ENCODE results near the gene ZNF75A. TPM values are rescaled to one million over a fixed set of nuclear protein-coding genes. Genes with fewer than 3 reads are reported as not detected.

Gene ZNF75A
- total RNA-seq, 1 donor from 2014 or later: 18.9 TPM

- no peak for DNase-seq (ENCODE audit: extremely low read depth, low read depth, low spot score)
Observed at GRCh38 chr16:3285131-3285530, 20.2 kb upstream of the ZNF75A start.

GRCh38 chr16:3289998-3290673 is 15.2 kb upstream of the ZNF75A start:
- DNase-seq (ENCODE audit: extremely low read depth, low read depth, low spot score): no peak

- no peak for DNase-seq (ENCODE audit: extremely low read depth, low read depth, low spot score)
Observed at GRCh38 chr16:3292604-3293003, 12.7 kb upstream of the ZNF75A start.

GRCh38 chr16:3295209-3295608 is 10.1 kb upstream of the ZNF75A start:
- DNase-seq (ENCODE audit: extremely low read depth, low read depth, low spot score): no peak

DNA sequence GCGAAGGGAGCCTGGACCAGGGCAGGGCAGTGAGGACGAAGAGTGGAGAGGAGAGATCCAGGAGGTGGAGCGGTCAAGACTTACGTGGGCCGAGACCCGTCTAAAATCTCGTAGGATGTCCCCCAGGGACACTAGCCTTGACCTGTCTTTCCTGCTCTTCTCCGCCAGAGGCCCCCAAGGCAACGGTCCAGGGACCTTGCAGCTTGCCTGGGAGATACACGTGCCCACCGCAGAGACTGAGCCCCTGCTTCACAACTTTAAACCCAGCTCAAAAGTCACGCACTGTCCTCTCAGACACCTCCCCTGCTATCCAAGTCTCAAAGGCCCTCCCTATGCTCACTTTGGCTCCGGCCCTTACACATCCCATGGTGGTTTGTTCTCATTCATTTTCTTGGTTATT is 9.5 kb upstream of the ZNF75A start:
- no peak for DNase-seq (ENCODE audit: extremely low read depth, low read depth, low spot score)

DNA sequence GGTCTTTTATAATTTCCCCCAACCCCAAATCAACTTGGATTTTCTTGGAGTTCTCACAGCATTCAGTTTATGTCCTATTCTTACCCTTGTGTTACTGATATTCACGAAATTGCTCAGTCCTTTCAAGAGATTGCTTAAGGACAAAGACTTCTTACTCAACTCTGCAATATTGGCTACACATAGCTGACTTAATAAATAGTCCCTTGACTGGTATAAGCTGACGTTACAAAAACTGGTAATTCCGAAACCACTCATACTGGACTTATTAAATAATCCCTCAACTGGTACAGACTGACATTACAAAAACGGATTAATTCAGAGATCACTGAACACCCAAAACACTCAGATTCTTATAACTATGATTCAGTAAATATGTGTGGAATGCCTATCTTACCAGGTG is 927 bp upstream of the ZNF75A start:
- no peak for DNase-seq (ENCODE audit: extremely low read depth, low read depth, low spot score)

DNA sequence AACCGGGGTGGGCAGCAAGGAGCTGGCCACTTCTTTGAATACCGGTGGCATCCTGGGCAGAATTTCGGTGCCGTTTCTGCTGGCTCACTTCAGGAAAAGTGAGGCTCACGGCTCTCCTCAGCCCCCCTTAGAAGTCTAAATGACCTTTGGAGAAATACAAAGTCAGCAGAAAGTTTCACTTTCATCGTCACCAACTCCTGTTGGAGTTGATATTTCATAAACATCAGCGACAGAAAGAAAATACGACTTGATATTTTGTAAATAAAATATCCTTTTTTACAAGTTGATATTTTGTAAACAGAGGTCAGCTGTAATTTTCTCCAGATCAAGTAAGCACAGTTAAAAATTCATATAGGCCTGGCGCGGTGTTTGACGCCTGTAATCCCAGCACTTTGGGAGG is 781 bp downstream of the ZNF75A start:
- DNase-seq (ENCODE audit: extremely low read depth, low read depth, low spot score): no peak

- no peak for DNase-seq (ENCODE audit: extremely low read depth, low read depth, low spot score)
Observed at GRCh38 chr16:3311496-3311895, 6.2 kb downstream of the ZNF75A start.

GRCh38 chr16:3317315-3317999 is 12.2 kb downstream of the ZNF75A start:
- no peak for DNase-seq (ENCODE audit: extremely low read depth, low read depth, low spot score)

DNA sequence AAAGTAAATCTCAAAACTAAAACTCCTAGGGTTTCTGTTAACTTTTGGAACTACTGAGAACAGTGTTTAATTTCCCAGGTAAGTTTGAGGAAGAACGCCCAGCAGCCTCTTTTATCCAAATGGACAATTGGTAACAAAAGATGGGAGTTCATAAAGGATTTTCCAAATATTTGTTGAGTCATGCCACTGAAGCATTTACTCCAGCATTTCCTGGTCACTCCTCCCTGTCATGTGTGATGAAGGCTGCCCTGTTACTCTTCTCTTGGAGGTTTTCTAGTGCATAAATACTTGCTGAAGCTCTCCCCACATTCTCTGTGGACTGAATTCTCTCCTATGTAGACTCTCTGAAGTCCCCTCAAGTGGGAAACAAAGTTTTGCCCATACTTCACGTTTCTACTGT is 16.5 kb downstream of the ZNF75A start:
- DNase-seq (ENCODE audit: extremely low read depth, low read depth, low spot score): no peak

DNA sequence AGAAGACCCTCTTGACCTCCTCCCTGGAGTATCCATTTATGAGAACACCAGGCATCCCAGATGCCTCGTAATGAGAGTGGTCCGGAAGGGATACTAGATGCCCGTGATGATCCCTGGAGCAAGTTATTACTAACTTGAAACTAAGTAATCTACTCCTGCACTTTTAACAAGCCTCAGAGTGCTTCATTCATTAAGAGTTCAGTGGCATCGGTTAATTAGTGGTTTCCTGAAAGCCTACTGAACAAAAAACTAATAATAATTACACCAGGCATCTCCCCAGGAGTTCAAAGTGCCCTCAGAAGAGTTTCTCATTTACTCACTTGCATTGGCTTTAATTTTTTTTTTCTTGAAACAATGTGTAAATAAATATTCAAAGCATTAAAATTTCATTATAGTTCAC is 22.2 kb downstream of the ZNF75A start:
- no peak for DNase-seq (ENCODE audit: extremely low read depth, low read depth, low spot score)

DNA sequence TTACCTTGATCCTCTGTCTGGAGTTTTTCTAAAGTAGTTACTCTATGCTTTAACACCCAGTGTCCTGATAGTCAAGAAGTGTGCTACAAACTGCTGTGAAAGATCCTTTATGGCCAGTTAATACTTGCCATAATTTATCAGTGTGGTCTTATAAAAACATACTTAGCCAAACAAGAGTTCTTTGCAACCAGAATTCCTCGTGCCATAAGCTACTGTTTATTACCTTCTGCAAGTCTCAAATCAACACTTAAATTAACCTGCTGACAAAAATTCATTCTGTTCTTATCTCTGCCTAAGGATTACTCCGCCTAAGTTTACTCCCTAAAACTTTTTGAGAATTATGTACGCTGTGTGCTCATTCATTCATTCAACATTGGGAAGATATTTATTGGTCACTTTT is 22.8 kb downstream of the ZNF75A start:
- no peak for DNase-seq (ENCODE audit: extremely low read depth, low read depth, low spot score)

GRCh38 chr16:3328643-3329042 is 23.3 kb downstream of the ZNF75A start:
- no peak for DNase-seq (ENCODE audit: extremely low read depth, low read depth, low spot score)

GRCh38 chr16:3346041-3346440 is 40.7 kb downstream of the ZNF75A start:
- no peak for DNase-seq (ENCODE audit: extremely low read depth, low read depth, low spot score)

GRCh38 chr16:3347586-3347985 is 42.3 kb downstream of the ZNF75A start:
- DNase-seq (ENCODE audit: extremely low read depth, low read depth, low spot score): no peak

DNA sequence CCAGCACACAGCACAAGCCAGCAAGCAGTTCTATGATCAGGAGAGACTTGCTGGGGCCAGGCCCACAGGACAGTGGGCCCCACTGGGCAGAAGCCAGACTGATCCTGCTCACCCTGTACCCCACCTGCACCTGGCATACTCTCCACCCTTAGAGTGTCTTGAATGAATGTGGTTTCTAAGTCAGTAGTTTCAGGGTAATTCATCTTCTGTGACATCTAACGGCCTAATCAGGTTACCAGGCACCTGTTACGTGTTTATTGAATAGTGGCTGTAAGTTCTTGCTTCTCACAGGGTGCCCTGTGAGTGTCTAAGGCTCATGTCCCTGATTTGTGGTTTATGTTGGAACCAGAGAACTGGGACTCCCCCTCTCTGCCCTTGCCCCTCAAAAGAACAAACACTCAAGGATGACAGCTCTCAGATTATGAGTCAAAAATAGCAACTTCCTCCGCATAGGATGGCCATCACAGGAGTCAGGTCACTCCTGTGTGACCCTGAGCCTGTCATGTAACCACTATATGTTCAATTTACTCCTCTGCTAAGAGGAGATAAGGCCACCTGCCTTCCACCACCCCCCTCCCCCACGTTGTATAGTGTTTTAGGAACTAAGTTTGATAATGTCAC is 43.4 kb downstream of the ZNF75A start:
- no peak for DNase-seq (ENCODE audit: extremely low read depth, low read depth, low spot score)

GRCh38 chr16:3349175-3349574 is 43.9 kb downstream of the ZNF75A start:
- DNase-seq (ENCODE audit: extremely low read depth, low read depth, low spot score): no peak

- no peak for DNase-seq (ENCODE audit: extremely low read depth, low read depth, low spot score)
Observed at GRCh38 chr16:3355589-3355988, 50.3 kb downstream of the ZNF75A start, which contains the start of gene OR2C1. Gene OR2C1 (plus strand): TSS chr16:3355889. CDS start chr16:3355941, 52 bp downstream.

GRCh38 chr16:3356118-3356517 is 50.8 kb downstream of the ZNF75A start:
- DNase-seq (ENCODE audit: extremely low read depth, low read depth, low spot score): no peak

- no peak for DNase-seq (ENCODE audit: extremely low read depth, low read depth, low spot score)
Observed at GRCh38 chr16:3358871-3359270, 53.6 kb downstream of the ZNF75A start.

- no peak for DNase-seq (ENCODE audit: extremely low read depth, low read depth, low spot score)
Observed at GRCh38 chr16:3362931-3363330, 57.6 kb downstream of the ZNF75A start.

DNA sequence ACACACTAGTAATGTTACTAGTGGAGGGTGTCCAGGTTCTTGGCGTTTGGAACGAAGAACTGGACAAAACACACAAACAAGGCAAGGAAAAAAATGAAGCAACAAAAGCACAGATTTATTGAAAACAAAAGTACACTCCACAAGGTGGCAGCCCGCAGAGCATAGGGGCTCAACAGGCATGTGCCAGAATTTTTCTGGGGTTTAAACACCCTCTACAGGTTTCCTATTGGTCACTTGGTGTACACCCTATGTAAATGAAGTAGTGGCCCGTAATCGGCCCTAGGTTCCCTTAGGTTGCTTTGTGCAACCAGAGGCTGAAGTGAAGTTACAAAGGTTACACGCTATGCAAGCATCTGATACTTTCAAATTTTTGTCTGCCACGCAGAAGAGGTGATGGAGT is 58.5 kb downstream of the ZNF75A start:
- DNase-seq (ENCODE audit: extremely low read depth, low read depth, low spot score): no peak

Data from glomerular endothelial cell (primary cell).